ENCODE data around the gene ADCK1. TPM values are rescaled to one million over a fixed set of nuclear protein-coding genes. Genes with fewer than 3 reads are reported as not detected.

ADCK1 gene
- total and polyA plus RNA-seq, 2 experiments from 2014 or later = 8.2 to 16.4 TPM

DNA sequence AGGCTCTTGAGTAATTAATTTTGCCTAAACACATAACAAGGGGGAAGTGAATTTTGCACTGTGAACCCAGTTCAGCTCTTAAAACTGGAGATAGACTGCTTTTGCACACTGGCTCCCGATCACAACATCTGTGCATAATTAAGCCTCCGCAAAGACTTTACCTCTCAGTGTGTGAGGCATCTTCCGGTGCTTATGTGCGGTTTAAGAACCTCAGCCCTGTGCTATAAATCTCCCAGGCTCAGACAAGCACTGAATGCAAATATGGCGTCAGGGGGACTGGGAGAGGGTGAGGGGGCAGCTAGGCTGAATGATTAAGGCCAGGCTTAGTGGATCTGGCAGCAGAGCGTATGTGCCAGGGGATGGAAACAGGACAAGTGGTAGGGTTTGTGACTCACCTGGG, 103.3 kb downstream of the ADCK1 start:
- Histone ChIP-seq H3K4me2 (no peak overlapping the region), H3K79me2 (no peaks in the 10 kb centered on the region), H3K36me3 (replicated peaks; ENCODE audit: insufficient read depth, low read depth) (no peaks in the 10 kb centered on the region), H3K27ac (no peak overlapping the region), H3K4me1 (ENCODE audit: insufficient read depth) (no peaks in the 10 kb centered on the region), H3K9me2 (replicated peaks; ENCODE audit: insufficient read depth) (no peaks in the 10 kb centered on the region), H3K4me3 (no peak overlapping the region), H3K27me3 (no peaks in the 10 kb centered on the region), H3K9me3 (ENCODE audit: low read depth) (no peaks in the 10 kb centered on the region), H2AFZ (no peak overlapping the region), H4K20me1 (ENCODE audit: insufficient read depth, poor library complexity, severe bottlenecking) (no peaks in the 10 kb centered on the region)
- 65% methylated on average over 6 of the region's 6 CpGs for WGBS (ENCODE audit: low lambda C conversion rate, missing lambda C conversion rate)
- TF ChIP-seq EZH2phosphoT487 (IDR thresholded peaks at IDR 0.05; ENCODE audit: low read depth, severe bottlenecking, unreplicated experiment) (no peak), EZH2 (IDR thresholded peaks at IDR 0.05; ENCODE audit: borderline replicate concordance) (no peak)
- TF ChIP-seq, protein P1, sequence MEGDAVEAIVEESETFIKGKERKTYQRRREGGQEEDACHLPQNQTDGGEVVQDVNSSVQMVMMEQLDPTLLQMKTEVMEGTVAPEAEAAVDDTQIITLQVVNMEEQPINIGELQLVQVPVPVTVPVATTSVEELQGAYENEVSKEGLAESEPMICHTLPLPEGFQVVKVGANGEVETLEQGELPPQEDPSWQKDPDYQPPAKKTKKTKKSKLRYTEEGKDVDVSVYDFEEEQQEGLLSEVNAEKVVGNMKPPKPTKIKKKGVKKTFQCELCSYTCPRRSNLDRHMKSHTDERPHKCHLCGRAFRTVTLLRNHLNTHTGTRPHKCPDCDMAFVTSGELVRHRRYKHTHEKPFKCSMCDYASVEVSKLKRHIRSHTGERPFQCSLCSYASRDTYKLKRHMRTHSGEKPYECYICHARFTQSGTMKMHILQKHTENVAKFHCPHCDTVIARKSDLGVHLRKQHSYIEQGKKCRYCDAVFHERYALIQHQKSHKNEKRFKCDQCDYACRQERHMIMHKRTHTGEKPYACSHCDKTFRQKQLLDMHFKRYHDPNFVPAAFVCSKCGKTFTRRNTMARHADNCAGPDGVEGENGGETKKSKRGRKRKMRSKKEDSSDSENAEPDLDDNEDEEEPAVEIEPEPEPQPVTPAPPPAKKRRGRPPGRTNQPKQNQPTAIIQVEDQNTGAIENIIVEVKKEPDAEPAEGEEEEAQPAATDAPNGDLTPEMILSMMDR (IDR thresholded peaks at IDR 0.05; ENCODE audit: poor library complexity) = no peak
- no peak for DNase-seq (ENCODE audit: low spot score)

DNA sequence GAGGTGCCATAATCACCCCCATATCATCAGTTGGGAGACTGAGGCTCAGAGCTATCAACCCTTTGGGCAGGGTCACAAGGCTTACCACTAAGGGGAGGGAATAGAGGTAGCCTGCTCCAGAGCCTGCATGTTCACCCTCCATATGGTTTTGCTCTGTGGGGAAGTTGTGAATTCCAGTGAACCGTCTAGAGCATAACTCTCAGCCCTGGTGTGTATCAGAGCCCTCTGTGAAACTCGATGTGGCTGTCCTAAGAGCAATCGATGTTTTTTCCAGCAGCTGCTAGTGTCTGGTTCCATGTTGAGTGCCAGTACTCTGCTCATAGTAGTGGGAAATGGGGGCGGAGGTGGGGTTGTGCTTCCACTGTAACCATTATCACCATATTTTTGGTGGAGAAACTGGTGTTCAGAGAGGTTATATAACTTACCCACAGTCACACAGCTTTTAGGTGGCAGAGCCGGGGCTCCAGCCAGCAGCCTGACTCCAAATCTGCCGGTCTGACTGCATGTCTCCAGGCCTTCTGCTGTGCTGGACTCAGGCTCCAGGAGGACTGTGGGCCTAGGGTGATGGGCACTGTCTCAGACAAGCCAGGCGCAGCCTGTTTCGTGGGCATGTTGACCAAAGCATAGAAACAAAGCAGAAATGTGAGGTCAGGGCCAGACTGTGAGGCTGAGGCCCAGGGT, 104.2 kb downstream of the ADCK1 start:
- H3K9me3 ChIP-seq (ENCODE audit: low read depth) = no peaks in the 10 kb centered on the region
- H3K27ac ChIP-seq = no peak overlapping the region
- no peak overlapping the region for H2AFZ ChIP-seq
- TF ChIP-seq EZH2phosphoT487 (IDR thresholded peaks at IDR 0.05; ENCODE audit: low read depth, severe bottlenecking, unreplicated experiment) (no peak), EZH2 (IDR thresholded peaks at IDR 0.05; ENCODE audit: borderline replicate concordance) (no peak)
- TF ChIP-seq, protein P1 (IDR thresholded peaks at IDR 0.05; ENCODE audit: poor library complexity) = no peak
- WGBS (ENCODE audit: low lambda C conversion rate, missing lambda C conversion rate) = 90% methylated on average over 8 of the region's 8 CpGs
- no peak overlapping the region for H3K4me3 ChIP-seq
- H3K4me2 ChIP-seq = no peak overlapping the region
- H3K4me1 ChIP-seq (ENCODE audit: insufficient read depth) = no peaks in the 10 kb centered on the region
- H3K27me3 ChIP-seq = no peaks in the 10 kb centered on the region
- H3K79me2 ChIP-seq = no peaks in the 10 kb centered on the region
- no peaks in the 10 kb centered on the region for H3K9me2 ChIP-seq (replicated peaks; ENCODE audit: insufficient read depth)
- no peaks in the 10 kb centered on the region for H4K20me1 ChIP-seq (ENCODE audit: insufficient read depth, poor library complexity, severe bottlenecking)
- H3K36me3 ChIP-seq (replicated peaks; ENCODE audit: insufficient read depth, low read depth) = no peaks in the 10 kb centered on the region
- no peak for DNase-seq (ENCODE audit: low spot score)

DNA sequence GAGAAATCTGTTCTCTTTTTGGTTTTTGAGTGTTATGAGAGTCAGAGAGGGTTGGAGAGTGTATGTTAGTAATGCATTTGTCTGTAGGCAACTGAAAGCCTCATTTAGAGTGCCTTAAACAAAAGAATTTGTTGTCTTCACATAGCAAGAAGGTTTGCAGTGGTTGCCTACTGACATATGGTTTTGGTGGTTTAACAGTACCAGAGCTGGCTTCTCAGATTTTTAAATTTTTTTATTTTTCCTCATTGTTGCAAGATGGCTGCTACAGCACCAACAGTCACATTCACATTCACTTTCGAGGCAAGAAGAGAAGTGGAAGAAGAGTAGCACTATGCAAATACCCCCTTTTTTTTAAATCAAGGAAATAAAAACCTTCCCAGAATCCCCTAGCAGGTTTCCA, 106.5 kb downstream of the ADCK1 start:
- H3K9me3 ChIP-seq (ENCODE audit: low read depth) = no peaks in the 10 kb centered on the region
- no peak overlapping the region for H3K27ac ChIP-seq
- no peaks in the 10 kb centered on the region for H3K9me2 ChIP-seq (replicated peaks; ENCODE audit: insufficient read depth)
- no peaks in the 10 kb centered on the region for H3K79me2 ChIP-seq
- H3K4me3 ChIP-seq = no peak overlapping the region
- no peak overlapping the region for H2AFZ ChIP-seq
- no peaks in the 10 kb centered on the region for H3K36me3 ChIP-seq (replicated peaks; ENCODE audit: insufficient read depth, low read depth)
- no peaks in the 10 kb centered on the region for H3K4me1 ChIP-seq (ENCODE audit: insufficient read depth)
- H4K20me1 ChIP-seq (ENCODE audit: insufficient read depth, poor library complexity, severe bottlenecking) = no peaks in the 10 kb centered on the region
- DNase-seq (ENCODE audit: low spot score) = no peak
- TF ChIP-seq, protein P1 (IDR thresholded peaks at IDR 0.05; ENCODE audit: poor library complexity) = no peak
- TF ChIP-seq EZH2 (IDR thresholded peaks at IDR 0.05; ENCODE audit: borderline replicate concordance) (no peak), EZH2phosphoT487 (IDR thresholded peaks at IDR 0.05; ENCODE audit: low read depth, severe bottlenecking, unreplicated experiment) (no peak)
- no peak overlapping the region for H3K4me2 ChIP-seq
- WGBS (ENCODE audit: low lambda C conversion rate, missing lambda C conversion rate) = 97% methylated on average over 1 of the region's 1 CpG
- no peaks in the 10 kb centered on the region for H3K27me3 ChIP-seq
